Lower lobe of right lung (tissue), 2 donors: Measurements from ENCODE around the gene CFDP1. TPM values are rescaled to one million over a fixed set of nuclear protein-coding genes. Genes with fewer than 3 reads are reported as not detected.

Source experiments
- ATAC-seq, 2 donors: fragments of 200-7000 bp; cut with Tn5 transposase; one replicate each; pipeline ENCODE4 v1.9.1; 2020 to 2022; ENCODE audit warnings: mild to moderate bottlenecking in 2 of 2, moderate library complexity in 2 of 2
- DNase-seq: peaks from one replicate; pipeline ENCODE4 v3.0.0-alpha.2; 2020
- H3K27ac ChIP-seq: fragments of 200-600 bp; one replicate; pipeline ENCODE4 v1.8.0; 2022
- H3K27me3 ChIP-seq: fragments of 200-600 bp; one replicate; pipeline ENCODE4 v1.8.0; 2022; ENCODE audit warnings: low read depth
- H3K36me3 ChIP-seq: fragments of 200-600 bp; one replicate; pipeline ENCODE4 v1.8.0; 2022; ENCODE audit warnings: mild to moderate bottlenecking
- H3K4me1 ChIP-seq: fragments of 200-600 bp; one replicate; pipeline ENCODE4 v1.8.0; 2022
- H3K4me3 ChIP-seq: fragments of 200-600 bp; one replicate; pipeline ENCODE4 v1.8.0; 2022; ENCODE audit warnings: mild to moderate bottlenecking
- H3K9me3 ChIP-seq: fragments of 200-600 bp; one replicate; pipeline ENCODE4 v1.8.0; 2022
- CTCF ChIP-seq: fragments of 200-600 bp; IDR thresholded peaks from one replicate; pipeline ENCODE4 v1.8.0; 2022; ENCODE audit warnings: antibody characterized with exemption, mild to moderate bottlenecking
- intact Hi-C: fragments of 100-400 bp; cut with DNase I; formaldehyde crosslinking; loops from one replicate; pipeline ENCODE4 v1.11.0; 2022
- total RNA-seq: library from RNA; stranded (reverse); fragmentation: NEBNext Ultra II Directional; extraction: Animal tissue kit (Norgen Biotek cat#: 25700); gene quantifications from one replicate; pipeline ENCODE4 v1.2.1, GENCODE V29; 2021
- donor health status: DM: no; HTN: yes; CAD: no; lungs with severe emphysema.

Gene CFDP1
- total RNA-seq, 1 donor from 2014 or later: 57.7 TPM

GRCh38 chr16:75248142-75248535, 185.2 kb downstream of the CFDP1 start:
- no peak for TF ChIP-seq CTCF
- DNase-seq (no peak), ATAC-seq (no peak)
- peaks cover 91% of the 10 kb centered on the region for H3K4me1 ChIP-seq
- H3K9me3 ChIP-seq: no peaks in the 10 kb centered on the region
- H3K4me3 ChIP-seq: peak overlapping the region; percentile 17
- H3K27me3 ChIP-seq: no peaks in the 10 kb centered on the region
- intact Hi-C loops: no loop called here
- H3K36me3 ChIP-seq: no peaks in the 10 kb centered on the region
- peak overlapping the region; percentile 88 for H3K27ac ChIP-seq

GRCh38 chr16:75247249-75247648, 186.1 kb downstream of the CFDP1 start:
- Histone ChIP-seq H3K27me3 (no peaks in the 10 kb centered on the region), H3K9me3 (no peaks in the 10 kb centered on the region), H3K4me3 (peak overlapping the region; percentile 8), H3K27ac (peak overlapping the region; percentile 88), H3K4me1 (peaks cover 83% of the 10 kb centered on the region), H3K36me3 (peaks cover 9% of the 10 kb centered on the region)
- ATAC-seq (no peak), DNase-seq (no peak)
- no peak for TF ChIP-seq CTCF
- intact Hi-C loops: no loop called here

- ATAC-seq (no peak), DNase-seq (no peak)
- H3K4me1 ChIP-seq: peaks cover 78% of the 10 kb centered on the region
- peak overlapping the region; percentile 88 for H3K27ac ChIP-seq
- H3K27me3 ChIP-seq: no peaks in the 10 kb centered on the region
- TF ChIP-seq CTCF: no peak
- intact Hi-C loops: no loop called here
- peaks cover 14% of the 10 kb centered on the region for H3K36me3 ChIP-seq
- no peaks in the 10 kb centered on the region for H3K9me3 ChIP-seq
- no peak overlapping the region for H3K4me3 ChIP-seq
These were observed 186.6 kb downstream of the CFDP1 start for GRCh38 chr16:75246504-75247205.

- H3K36me3 ChIP-seq: peaks cover 30% of the 10 kb centered on the region
- ATAC-seq (peak; percentile 78 to 85), DNase-seq (peak; percentile 83)
- no peaks in the 10 kb centered on the region for H3K27me3 ChIP-seq
- peak overlapping the region; percentile 22 for H3K4me3 ChIP-seq
- H3K4me1 ChIP-seq: peaks cover 71% of the 10 kb centered on the region
- intact Hi-C loops: no loop called here
- no peaks in the 10 kb centered on the region for H3K9me3 ChIP-seq
- peak overlapping the region; percentile 88 for H3K27ac ChIP-seq
- no peak for TF ChIP-seq CTCF
These were observed 188.2 kb downstream of the CFDP1 start for GRCh38 chr16:75244844-75245758.

GRCh38 chr16:75244225-75244809, 189.0 kb downstream of the CFDP1 start:
- TF ChIP-seq CTCF: no peak
- Histone ChIP-seq H3K4me3 (no peak overlapping the region), H3K9me3 (no peaks in the 10 kb centered on the region), H3K27me3 (no peaks in the 10 kb centered on the region), H3K27ac (peak overlapping the region; percentile 88), H3K4me1 (peaks cover 71% of the 10 kb centered on the region), H3K36me3 (peaks cover 37% of the 10 kb centered on the region)
- DNase-seq: peak; percentile 76
- intact Hi-C loops: no loop called here
- ATAC-seq: peak in 1 of 2 donors; percentile 6
